Endothelial cell of umbilical vein (primary cell): ENCODE data around the gene ANK2. TPM values are rescaled to one million over a fixed set of nuclear protein-coding genes. Genes with fewer than 3 reads are reported as not detected.

Experiments used
- BruUV-seq: library from RNA; stranded (reverse); fragments of 400-500 nt; replicated peaks from 2 replicates; lab custom pipeline; 2021; lab: Mats Ljungman, UMichigan
- CTCF ChIA-PET: fragments of 300-600, 350-600 bp; sonication (Branson Sonifier 250); formaldehyde crosslinking; loops from one replicate; lab custom pipeline; 2021; ENCODE audit warnings: antibody characterized with exemption, inconsistent platforms; lab: Charles Lee
- POLR2A ChIA-PET: fragments of 300-600, 350-600 bp; sonication (Branson Sonifier 250); formaldehyde crosslinking; loops from one replicate; lab custom pipeline; 2021; ENCODE audit warnings: antibody characterized with exemption, inconsistent platforms; lab: Charles Lee
- DNase-seq: peaks from one replicate; pipeline ENCODE4 v3.0.0-alpha.2; 2011; ENCODE audit warnings: low read depth, low spot score
- FAIRE-seq: peaks from 2 replicates; lab custom pipeline; 2011; peaks lifted over from hg19 to GRCh38; lab: Jason Lieb, UNC
- H2AFZ ChIP-seq: 2 replicates; pipeline ENCODE4 v1.6.0; 2012; ENCODE audit warnings: low read depth, low read length, control low read depth, inconsistent platforms
- H3K27ac ChIP-seq: 2 replicates; pipeline ENCODE4 v1.5.1; 2011; ENCODE audit warnings: low read depth, mild to moderate bottlenecking, control low read depth, low read length, moderate library complexity; ENCODE audit not compliant: insufficient read depth
- H3K27me3 ChIP-seq, 2 experiments: 2 replicates each; pipeline versions ENCODE4 v1.6.0 to v1.6.1; 2011; ENCODE audit warnings: low read length in 2 of 2, mixed read lengths in 1 of 2; ENCODE audit not compliant: control insufficient read depth in 2 of 2, insufficient read depth in 2 of 2
- H3K36me3 ChIP-seq, 2 experiments: 2 replicates in 1 of 2; 3 replicates in 1 of 2; pipeline ENCODE4 v1.5.1; 2011; ENCODE audit warnings: low read length in 2 of 2, mild to moderate bottlenecking in 1 of 2, moderate library complexity in 1 of 2; ENCODE audit not compliant: control insufficient read depth in 2 of 2, insufficient read depth in 2 of 2; ENCODE audit errors: extremely low read depth in 1 of 2
- H3K4me1 ChIP-seq: 3 replicates; pipeline ENCODE4 v1.5.1; 2011; ENCODE audit warnings: mild to moderate bottlenecking, low read length; ENCODE audit not compliant: control insufficient read depth, insufficient read depth; ENCODE audit errors: extremely low read depth
- H3K4me2 ChIP-seq: 2 replicates; pipeline ENCODE4 v1.6.1; 2011; ENCODE audit warnings: low read length, control low read depth, mixed read lengths; ENCODE audit not compliant: insufficient read depth
- H3K4me3 ChIP-seq, 3 experiments: fragments of 200-600 bp in 1 of 3; sonication (generic), shearing (Covaris generic) in 1 of 3; replicated peaks in 1 of 3; 2 replicates each; pipeline ENCODE4 v1.5.1; 2011 to 2016; ENCODE audit warnings: control low read depth in 3 of 3, low read length in 3 of 3, mild to moderate bottlenecking in 2 of 3, inconsistent platforms in 1 of 3, low read depth in 1 of 3, moderate library complexity in 1 of 3; ENCODE audit not compliant: insufficient read depth in 1 of 3
- H3K79me2 ChIP-seq: 2 replicates; pipeline ENCODE4 v1.6.0; 2012; ENCODE audit warnings: low read length, inconsistent platforms; ENCODE audit not compliant: control insufficient read depth, insufficient read depth
- H3K9ac ChIP-seq: replicated peaks from 2 replicates; pipeline ENCODE3; 2011; ENCODE audit warnings: low read length, control low read depth; ENCODE audit not compliant: insufficient read depth; ENCODE audit errors: extremely low read depth
- H3K9me1 ChIP-seq: replicated peaks from 3 replicates; pipeline ENCODE4 v1.6.0; 2011; ENCODE audit warnings: mild to moderate bottlenecking, low read length; ENCODE audit not compliant: control insufficient read depth, insufficient read depth; ENCODE audit errors: extremely low read depth
- H3K9me3 ChIP-seq: replicated peaks from 2 replicates; pipeline ENCODE4 v1.5.1; 2012; ENCODE audit warnings: low read length, inconsistent platforms; ENCODE audit not compliant: control insufficient read depth, insufficient read depth
- H4K20me1 ChIP-seq: replicated peaks from 2 replicates; pipeline ENCODE3; 2011; ENCODE audit warnings: mild to moderate bottlenecking, low read length; ENCODE audit not compliant: control insufficient read depth, insufficient read depth; ENCODE audit errors: extremely low read depth
- CTCF ChIP-seq, 2 donors: IDR thresholded peaks; 1 replicate in 1 of 2; 2 replicates in 1 of 2; pipeline ENCODE4 v1.5.1; 2011; ENCODE audit warnings: low read length in 2 of 2, mild to moderate bottlenecking in 2 of 2, moderate library complexity in 2 of 2, control low read depth in 1 of 2, inconsistent platforms in 1 of 2, low read depth in 1 of 2; ENCODE audit not compliant: insufficient read depth in 1 of 2; ENCODE audit errors: extremely low read depth in 1 of 2
- EZH2 ChIP-seq: IDR thresholded peaks from 2 replicates; pipeline ENCODE4 v1.6.1; 2012; ENCODE audit warnings: borderline replicate concordance, low read depth, mild to moderate bottlenecking, moderate library complexity, low read length, inconsistent platforms; ENCODE audit not compliant: severe bottlenecking
- FOS ChIP-seq: IDR thresholded peaks from 2 replicates; pipeline ENCODE4 v1.6.1; 2011; ENCODE audit warnings: mild to moderate bottlenecking, low read length, moderate library complexity, borderline replicate concordance; ENCODE audit not compliant: insufficient read depth
- GATA2 ChIP-seq: IDR thresholded peaks from 2 replicates; pipeline ENCODE4 v1.7.0; 2011; ENCODE audit warnings: low read depth, mild to moderate bottlenecking, moderate library complexity, mixed read lengths, low read length; ENCODE audit not compliant: insufficient read length, insufficient read depth
- JUN ChIP-seq: IDR thresholded peaks from 2 replicates; pipeline ENCODE4 v1.6.1; 2011; ENCODE audit warnings: borderline replicate concordance, low read depth; ENCODE audit not compliant: insufficient read length, insufficient read depth
- MYC ChIP-seq: IDR thresholded peaks from one replicate; pipeline ENCODE4 v1.6.1; 2011; ENCODE audit warnings: mild to moderate bottlenecking, low read depth, low read length
- POLR2A ChIP-seq: IDR thresholded peaks from 2 replicates; pipeline ENCODE4 v1.6.1; 2012; ENCODE audit warnings: low read depth, mild to moderate bottlenecking, control low read depth, low read length
- POLR2AphosphoS5 ChIP-seq: IDR thresholded peaks from 2 replicates; pipeline ENCODE4 v1.6.1; 2012; ENCODE audit warnings: low read depth, mild to moderate bottlenecking, control low read depth, low read length, moderate library complexity; ENCODE audit not compliant: insufficient read depth
- dilution Hi-C: fragments of 300-500 bp; cut with MboI; formaldehyde crosslinking; loops from one replicate; pipeline ENCODE4 v1.15.0; 2019; ENCODE audit warnings: low sequenced_read_pairs; ENCODE audit not compliant: extremely low pct_ligation_motif_present
- intact Hi-C: fragments of 100-400 bp; cut with micrococcal nuclease; formaldehyde crosslinking; loops from one replicate; pipeline ENCODE4 v1.10.0; 2022
- polyA plus RNA-seq, 4 experiments: library from polyadenylated mRNA; depleted of rRNA in 3 of 4; stranded (reverse) in 3 of 4; unstranded in 1 of 4; fragments of >200 nt; gene quantifications; 2 replicates each; pipeline versions ENCODE4 v1.2.1 to v1.2.3, GENCODE V29; 2011 to 2012; ENCODE audit warnings: missing spikeins in 1 of 4
- total RNA-seq: library from RNA; stranded (reverse); gene quantifications from 2 replicates; pipeline ENCODE4 v1.2.3, GENCODE V29; 2021
- TF ChIP-seq, protein P1 (sequence below): IDR thresholded peaks from 2 replicates; pipeline ENCODE4 v1.6.1; 2011; ENCODE audit not compliant: insufficient read depth, insufficient read length

Gene ANK2
- total and polyA plus RNA-seq, 2 donors (not counting 3 experiments of a cell fraction or from before 2014, with no cell fraction given) = not detected

DNA sequence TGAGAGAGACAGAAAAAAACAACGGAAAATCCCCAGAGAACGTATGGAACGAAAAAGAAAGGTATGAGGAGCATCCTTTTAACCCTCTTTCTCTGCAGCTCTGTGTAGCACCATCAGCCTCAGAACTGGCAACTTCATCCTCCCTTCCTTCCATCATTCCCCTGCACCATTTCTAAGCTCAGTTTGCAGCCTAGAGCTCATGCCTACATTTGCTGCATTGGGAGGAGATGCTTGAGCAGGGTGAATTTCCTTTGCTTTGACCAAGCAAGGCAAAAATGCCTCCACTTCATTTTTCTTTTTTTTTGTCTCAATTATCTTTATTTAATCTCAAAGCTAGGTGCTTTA is 67.9 kb downstream of the ANK2 start:
- no peaks in the 10 kb centered on the region for H3K4me1 ChIP-seq
- no peaks in the 10 kb centered on the region for H3K36me3 ChIP-seq
- no peak overlapping the region for H3K27ac ChIP-seq
- intact Hi-C loops (no loop called here), dilution Hi-C loops (no loop called here)
- no peaks in the 10 kb centered on the region for H4K20me1 ChIP-seq
- no peaks in the 10 kb centered on the region for H3K9me3 ChIP-seq
- H3K4me2 ChIP-seq = no peak overlapping the region
- CTCF ChIA-PET = no interaction called here
- TF ChIP-seq JUN = no peak
- DNase-seq (no peak), FAIRE-seq (no peak)
- no peaks in the 10 kb centered on the region for H3K27me3 ChIP-seq
- no peak overlapping the region for H2AFZ ChIP-seq
- POLR2A ChIA-PET = no interaction called here
- no peaks in the 10 kb centered on the region for H3K79me2 ChIP-seq
- H3K4me3 ChIP-seq = no peak overlapping the region
- no peak overlapping the region for H3K9ac ChIP-seq
- no TSS peak for BruUV-seq
- H3K9me1 ChIP-seq = no peaks in the 10 kb centered on the region

GRCh38 chr4:113122066-113122465 is 72.6 kb downstream of the ANK2 start:
- Histone ChIP-seq H3K9me1 (no peaks in the 10 kb centered on the region), H3K27me3 (no peaks in the 10 kb centered on the region), H2AFZ (no peak overlapping the region), H3K27ac (no peak overlapping the region), H3K4me1 (no peaks in the 10 kb centered on the region), H4K20me1 (no peaks in the 10 kb centered on the region), H3K4me3 (no peak overlapping the region), H3K9me3 (no peaks in the 10 kb centered on the region), H3K36me3 (no peaks in the 10 kb centered on the region), H3K4me2 (no peak overlapping the region), H3K79me2 (no peaks in the 10 kb centered on the region), H3K9ac (no peak overlapping the region)
- DNase-seq = no peak
- POLR2A ChIA-PET = no interaction called here
- no peak for TF ChIP-seq POLR2A
- no peak for TF ChIP-seq GATA2
- no peak for TF ChIP-seq EZH2
- no peak for TF ChIP-seq CTCF (IDR thresholded peaks at IDR 0.05; ENCODE audit: extremely low read depth in 1 of 2, insufficient read depth in 1 of 2, low read depth in 1 of 2, low read length in 2 of 2)
- no peak for TF ChIP-seq MYC
- no peak for TF ChIP-seq FOS
- TF ChIP-seq, protein P1, sequence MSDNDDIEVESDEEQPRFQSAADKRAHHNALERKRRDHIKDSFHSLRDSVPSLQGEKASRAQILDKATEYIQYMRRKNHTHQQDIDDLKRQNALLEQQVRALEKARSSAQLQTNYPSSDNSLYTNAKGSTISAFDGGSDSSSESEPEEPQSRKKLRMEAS = no peak
- no peak for TF ChIP-seq POLR2AphosphoS5
- no peak for TF ChIP-seq JUN
- intact Hi-C loops (no loop called here), dilution Hi-C loops (no loop called here)
- CTCF ChIA-PET = no interaction called here
- no TSS peak for BruUV-seq
- no peak for FAIRE-seq
